Activated CD4-positive, alpha-beta memory T cell treated with anti-CD3 and anti-CD28 coated beads for 36 hours (primary cell): ENCODE results near the gene CLEC3A. TPM values are rescaled to one million over a fixed set of nuclear protein-coding genes. Genes with fewer than 3 reads are reported as not detected.
A peak's percentile ranks its signal among the peaks of the same experiment; 100 is the strongest.

Experiments
- CTCF ChIA-PET: fragments of 350-600 bp; sonication (Branson Sonifier 250); formaldehyde crosslinking; loops from one replicate; lab custom pipeline; 2021; ENCODE audit warnings: antibody characterized with exemption, inconsistent platforms; lab: Charles Lee
- POLR2A ChIA-PET: fragments of 350-600 bp; sonication (Branson Sonifier 250); formaldehyde crosslinking; loops from one replicate; lab custom pipeline; 2021; ENCODE audit warnings: antibody characterized with exemption; lab: Charles Lee
- DNase-seq: peaks from one replicate; pipeline ENCODE4 v3.0.0-alpha.2; 2020
- H3K27ac Mint-ChIP-seq: one replicate; pipeline ENCODE4 v1.8.0; 2021; ENCODE audit warnings: mixed read lengths
- H3K27me3 Mint-ChIP-seq: one replicate; pipeline ENCODE4 v1.8.0; 2021; ENCODE audit warnings: mixed read lengths
- H3K36me3 Mint-ChIP-seq: one replicate; pipeline ENCODE4 v1.8.0; 2021; ENCODE audit warnings: mixed read lengths
- H3K4me1 Mint-ChIP-seq: one replicate; pipeline ENCODE4 v1.8.0; 2021; ENCODE audit warnings: low read depth, mixed read lengths
- H3K4me3 Mint-ChIP-seq: one replicate; pipeline ENCODE4 v1.8.0; 2021; ENCODE audit warnings: mild to moderate bottlenecking, mixed read lengths
- H3K9me3 Mint-ChIP-seq: one replicate; pipeline ENCODE4 v1.8.0; 2021; ENCODE audit warnings: mixed read lengths
- intact Hi-C: fragments of 100-400 bp; cut with micrococcal nuclease; formaldehyde crosslinking; loops from one replicate; pipeline ENCODE4 v1.15.1; 2023
- total RNA-seq, 2 experiments: library from RNA; stranded (reverse); gene quantifications; one replicate each; pipeline ENCODE4 v1.2.3, GENCODE V29; 2021

Gene CLEC3A
- total RNA-seq, 2 experiments from 2014 or later: not detected

- ChIA-PET POLR2A (no interaction called here), CTCF (no interaction called here)
These were observed 26.4 kb upstream of the CLEC3A start for GRCh38 chr16:77995843-77996455.

GRCh38 chr16:77998350-77999023 is 23.9 kb upstream of the CLEC3A start:
- DNase-seq: no peak
- Mint-ChIP-seq H3K27ac (no peak overlapping the region), H3K4me3 (no peak overlapping the region), H3K4me1 (peaks cover 2% of the 10 kb centered on the region), H3K27me3 (peaks cover 8% of the 10 kb centered on the region), H3K9me3 (peaks cover 10% of the 10 kb centered on the region), H3K36me3 (no peaks in the 10 kb centered on the region)
- intact Hi-C loops: no loop called here
- ChIA-PET CTCF (interaction anchor here (1.4 kb wide), 1 partner anchor 29 kb away, joined by 3 read pairs; no protein-coding TSS in a partner anchor), POLR2A (no interaction called here)

More at GRCh38 chr16:77995843-77996455, 26.4 kb upstream of the CLEC3A start:
- H3K4me1 Mint-ChIP-seq: no peaks in the 10 kb centered on the region
- no peak overlapping the region for H3K27ac Mint-ChIP-seq
- H3K36me3 Mint-ChIP-seq: no peaks in the 10 kb centered on the region
- H3K9me3 Mint-ChIP-seq: peaks cover 10% of the 10 kb centered on the region
- no peak overlapping the region for H3K4me3 Mint-ChIP-seq
- H3K27me3 Mint-ChIP-seq: peaks cover 11% of the 10 kb centered on the region
- intact Hi-C loops: no loop called here
- DNase-seq: no peak

GRCh38 chr16:78001451-78002025 is 20.8 kb upstream of the CLEC3A start:
- Mint-ChIP-seq H3K4me1 (peaks cover 2% of the 10 kb centered on the region), H3K27me3 (peaks cover 11% of the 10 kb centered on the region), H3K4me3 (no peak overlapping the region), H3K36me3 (no peaks in the 10 kb centered on the region), H3K9me3 (peaks cover 3% of the 10 kb centered on the region), H3K27ac (no peak overlapping the region)
- intact Hi-C loops: no loop called here
- CTCF ChIA-PET: interaction anchor here (0.7 to 4.0 kb wide), 7 partner anchors 9 to 325 kb away, joined by 3 to 38 read pairs (median 3); partner anchors contain the start of genes NUDT7 and WWOX
- DNase-seq: no peak
- POLR2A ChIA-PET: no interaction called here

- H3K4me3 Mint-ChIP-seq: no peak overlapping the region
- DNase-seq: peak; percentile 87
- H3K27me3 Mint-ChIP-seq: peaks cover 11% of the 10 kb centered on the region
- intact Hi-C loops: loop anchor here (1.0 kb wide), 3 partner anchors 52 to 767 kb away; no protein-coding TSS in a partner anchor
- ChIA-PET POLR2A (interaction anchor here (0.5 kb wide), 1 partner anchor 552 kb away, joined by 3 read pairs; no protein-coding TSS in a partner anchor), CTCF (interaction anchor here (0.6 to 4.0 kb wide), 27 partner anchors 9 to 766 kb away, joined by 3 to 38 read pairs (median 4); no protein-coding TSS in a partner anchor)
- no peaks in the 10 kb centered on the region for H3K36me3 Mint-ChIP-seq
- no peaks in the 10 kb centered on the region for H3K9me3 Mint-ChIP-seq
- H3K27ac Mint-ChIP-seq: no peak overlapping the region
- H3K4me1 Mint-ChIP-seq: peaks cover 2% of the 10 kb centered on the region
These were observed 19.3 kb upstream of the CLEC3A start for GRCh38 chr16:78002915-78003538.

GRCh38 chr16:78004517-78004916 is 17.8 kb upstream of the CLEC3A start:
- no peaks in the 10 kb centered on the region for H3K36me3 Mint-ChIP-seq
- H3K27me3 Mint-ChIP-seq: peaks cover 7% of the 10 kb centered on the region
- no peak overlapping the region for H3K4me3 Mint-ChIP-seq
- H3K9me3 Mint-ChIP-seq: no peaks in the 10 kb centered on the region
- ChIA-PET POLR2A (no interaction called here), CTCF (interaction anchor here (0.6 to 4.0 kb wide), 7 partner anchors 22 to 829 kb away, joined by 3 to 38 read pairs (median 6); partner anchors contain the start of gene WWOX)
- H3K4me1 Mint-ChIP-seq: peaks cover 2% of the 10 kb centered on the region
- intact Hi-C loops: no loop called here
- H3K27ac Mint-ChIP-seq: no peak overlapping the region
- DNase-seq: no peak

- H3K27me3 Mint-ChIP-seq: peaks cover 3% of the 10 kb centered on the region
- ChIA-PET POLR2A (no interaction called here), CTCF (no interaction called here)
- no peak overlapping the region for H3K27ac Mint-ChIP-seq
- peaks cover 2% of the 10 kb centered on the region for H3K4me1 Mint-ChIP-seq
- peak; percentile 11 for DNase-seq
- intact Hi-C loops: loop anchor here (1.0 kb wide), 1 partner anchor 93 kb away; the partner anchor contains the start of gene WWOX
- no peaks in the 10 kb centered on the region for H3K36me3 Mint-ChIP-seq
- H3K9me3 Mint-ChIP-seq: no peaks in the 10 kb centered on the region
- no peak overlapping the region for H3K4me3 Mint-ChIP-seq
These were observed 16.5 kb upstream of the CLEC3A start for GRCh38 chr16:78005881-78006280.

- no peaks in the 10 kb centered on the region for H3K9me3 Mint-ChIP-seq
- peaks cover 2% of the 10 kb centered on the region for H3K4me1 Mint-ChIP-seq
- no peak overlapping the region for H3K4me3 Mint-ChIP-seq
- no peaks in the 10 kb centered on the region for H3K36me3 Mint-ChIP-seq
- peaks cover 3% of the 10 kb centered on the region for H3K27me3 Mint-ChIP-seq
- ChIA-PET POLR2A (interaction anchor here (0.6 kb wide), 1 partner anchor 335 kb away, joined by 3 read pairs; no protein-coding TSS in a partner anchor), CTCF (interaction anchor here (0.6 kb wide), 1 partner anchor 32 kb away, joined by 4 read pairs; no protein-coding TSS in a partner anchor)
- no peak overlapping the region for H3K27ac Mint-ChIP-seq
- intact Hi-C loops: no loop called here
- DNase-seq: no peak
These were observed 15.2 kb upstream of the CLEC3A start for GRCh38 chr16:78007121-78007520.

GRCh38 chr16:78024159-78024558 is 1.8 kb downstream of the CLEC3A start:
- intact Hi-C loops: no loop called here
- Mint-ChIP-seq H3K27me3 (peaks cover 2% of the 10 kb centered on the region), H3K4me1 (no peaks in the 10 kb centered on the region), H3K36me3 (no peaks in the 10 kb centered on the region), H3K27ac (no peak overlapping the region), H3K9me3 (no peaks in the 10 kb centered on the region), H3K4me3 (no peak overlapping the region)
- ChIA-PET CTCF (no interaction called here), POLR2A (no interaction called here)
- DNase-seq: no peak

GRCh38 chr16:78025631-78026030 is 3.3 kb downstream of the CLEC3A start:
- Mint-ChIP-seq H3K9me3 (no peaks in the 10 kb centered on the region), H3K27ac (no peak overlapping the region), H3K27me3 (no peaks in the 10 kb centered on the region), H3K4me3 (no peak overlapping the region), H3K36me3 (no peaks in the 10 kb centered on the region), H3K4me1 (no peaks in the 10 kb centered on the region)
- no peak for DNase-seq
- ChIA-PET CTCF (interaction anchor here (2.6 kb wide), 1 partner anchor 22 kb away, joined by 9 read pairs; no protein-coding TSS in a partner anchor), POLR2A (no interaction called here)
- intact Hi-C loops: no loop called here

GRCh38 chr16:78028018-78028417 is 5.7 kb downstream of the CLEC3A start:
- no peaks in the 10 kb centered on the region for H3K27me3 Mint-ChIP-seq
- intact Hi-C loops: no loop called here
- no peaks in the 10 kb centered on the region for H3K36me3 Mint-ChIP-seq
- no peak overlapping the region for H3K27ac Mint-ChIP-seq
- DNase-seq: no peak
- H3K9me3 Mint-ChIP-seq: no peaks in the 10 kb centered on the region
- no peak overlapping the region for H3K4me3 Mint-ChIP-seq
- POLR2A ChIA-PET: no interaction called here
- H3K4me1 Mint-ChIP-seq: no peaks in the 10 kb centered on the region
- CTCF ChIA-PET: interaction anchor here (1.0 to 2.6 kb wide), 2 partner anchors 25 to 29 kb away, joined by 3 to 9 read pairs; no protein-coding TSS in a partner anchor

GRCh38 chr16:78034530-78034929 is 12.2 kb downstream of the CLEC3A start:
- Mint-ChIP-seq H3K27me3 (no peaks in the 10 kb centered on the region), H3K27ac (no peak overlapping the region), H3K9me3 (no peaks in the 10 kb centered on the region), H3K36me3 (no peaks in the 10 kb centered on the region), H3K4me1 (peaks cover 11% of the 10 kb centered on the region), H3K4me3 (no peak overlapping the region)
- CTCF ChIA-PET: interaction anchor here (1.1 kb wide), 1 partner anchor 31 kb away, joined by 3 read pairs; no protein-coding TSS in a partner anchor
- peak; percentile 42 for DNase-seq
- intact Hi-C loops: no loop called here
- POLR2A ChIA-PET: no interaction called here
